ENCODE data around the gene AIFM2. TPM values are rescaled to one million over a fixed set of nuclear protein-coding genes. Genes with fewer than 3 reads are reported as not detected.

The AIFM2 gene
- total and polyA plus RNA-seq, 2 of the 13 experiments (the other 11 are each of a cell fraction or from before 2014, with no cell fraction given): 20.3 to 29.5 TPM

DNA sequence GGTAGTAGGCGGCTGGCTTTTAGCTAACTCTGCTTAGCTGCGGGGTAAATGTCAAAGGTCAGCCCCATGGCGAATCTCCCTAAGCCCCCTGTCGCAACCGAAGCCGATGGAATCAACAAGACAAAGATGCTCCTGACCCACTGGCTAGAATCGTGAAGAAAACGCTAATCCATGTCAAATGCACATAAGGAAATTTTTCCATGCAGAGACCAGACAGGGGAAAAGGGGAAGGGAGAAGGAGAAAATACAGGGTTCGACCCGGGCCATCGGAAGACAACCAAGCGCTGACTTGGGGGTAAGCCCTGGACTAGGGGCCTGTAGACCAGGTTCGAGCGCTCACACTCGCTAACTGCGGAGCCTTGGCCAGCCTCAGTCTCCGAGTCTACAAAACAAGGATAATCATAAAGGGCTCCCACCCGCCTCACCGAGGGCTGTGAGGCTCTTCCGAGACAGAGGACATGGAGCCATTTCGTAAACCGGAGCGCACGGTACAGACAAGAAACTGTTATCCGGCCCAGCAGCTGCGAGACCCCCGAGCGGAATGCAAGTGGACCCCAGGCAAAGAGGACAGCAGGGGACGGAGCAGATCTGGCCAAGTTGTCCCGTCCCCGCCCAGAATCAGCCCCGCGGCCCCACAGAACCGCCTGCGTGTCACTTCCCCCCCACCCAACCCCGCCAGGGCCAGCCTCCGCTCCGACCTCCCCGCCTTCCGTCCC is 37.2 kb upstream of the AIFM2 start (continued):
- TF ChIP-seq, protein P1, sequence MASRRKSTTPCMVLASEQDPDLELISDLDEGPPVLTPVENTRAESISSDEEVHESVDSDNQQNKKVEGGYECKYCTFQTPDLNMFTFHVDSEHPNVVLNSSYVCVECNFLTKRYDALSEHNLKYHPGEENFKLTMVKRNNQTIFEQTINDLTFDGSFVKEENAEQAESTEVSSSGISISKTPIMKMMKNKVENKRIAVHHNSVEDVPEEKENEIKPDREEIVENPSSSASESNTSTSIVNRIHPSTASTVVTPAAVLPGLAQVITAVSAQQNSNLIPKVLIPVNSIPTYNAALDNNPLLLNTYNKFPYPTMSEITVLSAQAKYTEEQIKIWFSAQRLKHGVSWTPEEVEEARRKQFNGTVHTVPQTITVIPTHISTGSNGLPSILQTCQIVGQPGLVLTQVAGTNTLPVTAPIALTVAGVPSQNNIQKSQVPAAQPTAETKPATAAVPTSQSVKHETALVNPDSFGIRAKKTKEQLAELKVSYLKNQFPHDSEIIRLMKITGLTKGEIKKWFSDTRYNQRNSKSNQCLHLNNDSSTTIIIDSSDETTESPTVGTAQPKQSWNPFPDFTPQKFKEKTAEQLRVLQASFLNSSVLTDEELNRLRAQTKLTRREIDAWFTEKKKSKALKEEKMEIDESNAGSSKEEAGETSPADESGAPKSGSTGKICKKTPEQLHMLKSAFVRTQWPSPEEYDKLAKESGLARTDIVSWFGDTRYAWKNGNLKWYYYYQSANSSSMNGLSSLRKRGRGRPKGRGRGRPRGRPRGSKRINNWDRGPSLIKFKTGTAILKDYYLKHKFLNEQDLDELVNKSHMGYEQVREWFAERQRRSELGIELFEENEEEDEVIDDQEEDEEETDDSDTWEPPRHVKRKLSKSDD (CRISPR knock-in tag; IDR thresholded peaks at IDR 0.05; ENCODE audit: low read depth): peak; percentile 48; the same call in 1 of the 2 replicates
- 0 out of 2 replicates have a peak, but pooled peaks have one; percentile 39 for TF ChIP-seq TP53 (CRISPR knock-in tag; conservative IDR thresholded peaks at IDR 0.05)
- 0 out of 2 replicates have a peak, but pooled peaks have one; percentile 40 for TF ChIP-seq FOXJ3 (CRISPR knock-in tag; IDR thresholded peaks at IDR 0.05; ENCODE audit: borderline replicate concordance)
- TF ChIP-seq ZNF329 (CRISPR knock-in tag; IDR thresholded peaks at IDR 0.05; ENCODE audit: low read depth): 0 out of 2 replicates have a peak, but pooled peaks have one; percentile 23
- TF ChIP-seq ZNF232 (CRISPR knock-in tag; IDR thresholded peaks at IDR 0.05; ENCODE audit: borderline replicate concordance): peak; percentile 54; the same call in 1 of the 2 replicates

DNA sequence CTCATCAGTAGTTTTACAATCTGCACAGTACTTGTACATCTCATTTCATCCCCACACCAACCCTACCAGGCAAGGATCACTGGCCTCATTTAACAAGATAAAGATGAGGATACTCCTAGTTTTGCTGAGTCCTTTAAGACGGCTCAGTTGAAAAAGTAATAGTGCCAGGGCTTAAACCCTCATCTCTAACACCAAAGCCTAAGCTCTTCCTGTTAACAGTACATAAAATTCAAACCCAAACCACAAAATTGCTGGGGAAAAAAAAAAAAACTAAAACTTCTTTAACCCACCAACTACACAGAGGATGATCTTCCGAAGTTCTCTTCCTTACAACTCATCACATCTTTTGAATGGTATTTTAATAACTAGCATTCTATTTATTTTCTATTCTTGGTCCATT is 36.4 kb upstream of the AIFM2 start:
- no peak for TF ChIP-seq POLR2AphosphoS5 (IDR thresholded peaks at IDR 0.05; ENCODE audit: low read depth, low read length)
- no peak for TF ChIP-seq SIN3B (IDR thresholded peaks at IDR 0.05; ENCODE audit: low read length)
- TF ChIP-seq MATR3 (CRISPR knock-in tag; IDR thresholded peaks at IDR 0.05): no peak
- no peak for TF ChIP-seq KLF16 (CRISPR knock-in tag; IDR thresholded peaks at IDR 0.05)
- TF ChIP-seq EEA1 (CRISPR knock-in tag; IDR thresholded peaks at IDR 0.05; ENCODE audit: borderline replicate concordance): no peak
- TF ChIP-seq FOSL2 (CRISPR knock-in tag; IDR thresholded peaks at IDR 0.05): no peak
- no peak for TF ChIP-seq TAF15 (IDR thresholded peaks at IDR 0.05; ENCODE audit: low read depth, low read length, poor library complexity, severe bottlenecking)
- no peak for TF ChIP-seq DMAP1 (CRISPR knock-in tag; IDR thresholded peaks at IDR 0.05)
- TF ChIP-seq POLR2AphosphoS2 (IDR thresholded peaks at IDR 0.05; ENCODE audit: low read depth, low read length): no peak
- TF ChIP-seq KDM5A (IDR thresholded peaks at IDR 0.05; ENCODE audit: borderline replicate concordance, low read length): no peak
- no peak for TF ChIP-seq SRF (IDR thresholded peaks at IDR 0.05; ENCODE audit: low read depth, low read length)
- TF ChIP-seq, protein P2, sequence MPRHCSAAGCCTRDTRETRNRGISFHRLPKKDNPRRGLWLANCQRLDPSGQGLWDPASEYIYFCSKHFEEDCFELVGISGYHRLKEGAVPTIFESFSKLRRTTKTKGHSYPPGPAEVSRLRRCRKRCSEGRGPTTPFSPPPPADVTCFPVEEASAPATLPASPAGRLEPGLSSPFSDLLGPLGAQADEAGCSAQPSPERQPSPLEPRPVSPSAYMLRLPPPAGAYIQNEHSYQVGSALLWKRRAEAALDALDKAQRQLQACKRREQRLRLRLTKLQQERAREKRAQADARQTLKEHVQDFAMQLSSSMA (CRISPR knock-in tag; IDR thresholded peaks at IDR 0.05): no peak
- no peak for TF ChIP-seq ZNF775 (CRISPR knock-in tag; IDR thresholded peaks at IDR 0.05; ENCODE audit: borderline replicate concordance)
- TF ChIP-seq TBP (CRISPR knock-in tag; IDR thresholded peaks at IDR 0.05): no peak
- no peak for TF ChIP-seq YEATS4 (CRISPR knock-in tag; IDR thresholded peaks at IDR 0.05; ENCODE audit: borderline replicate concordance)
- 19% methylated on average over 2 of the region's 2 CpGs for WGBS (ENCODE audit: low lambda C conversion rate)
- ChIA-PET POLR2A (interaction anchor here (2.1 to 5.1 kb wide), 2 partner anchors 13 to 23 kb away, joined by 22 to 84 read pairs; partner anchors contain the start of gene TYSND1), CTCF (ENCODE audit: low intra/inter-chr PET ratio, low total read pairs) (no interaction called here)
- FAIRE-seq: no peak
- ATAC-seq: no peak
- no peak for DNase-seq (ENCODE audit: low spot score)
- Histone ChIP-seq H3K27ac (ENCODE audit: extremely low read length, insufficient read depth, low read length) (peak overlapping the region; percentile 80), H3K4me2 (ENCODE audit: low read depth, low read length) (peak overlapping the region; percentile 82), H3K36me3 (replicated peaks in 1 of 2; ENCODE audit: control insufficient read depth in 1 of 2, insufficient read depth in 2 of 2, low read length in 2 of 2) (peaks cover 0 to 27% of the 10 kb centered on the region in 2 experiments; a peak in 2 of 5 replicates), H3K9me3 (ENCODE audit: low read length) (no peaks in the 10 kb centered on the region), H2AFZ (ENCODE audit: low read length) (no peak overlapping the region), H3K79me2 (ENCODE audit: insufficient read depth, low read length) (peaks cover 59% of the 10 kb centered on the region), H3K9ac (ENCODE audit: insufficient read depth, low read depth, low read length) (peak overlapping the region; percentile 94), H4K20me1 (ENCODE audit: insufficient read depth, low read length) (peaks cover 52% of the 10 kb centered on the region), H3K4me3 (replicated peaks in 1 of 3; ENCODE audit: insufficient read depth in 1 of 3, low read depth in 2 of 3, low read length in 3 of 3) (peak overlapping the region; percentile 82 to 90 (median 90)), H3K27me3 (ENCODE audit: control insufficient read depth in 1 of 2, insufficient read depth in 2 of 2, low read length in 2 of 2) (no peaks in the 10 kb centered on the region; a peak in 1 of 5 replicates), H3K4me1 (ENCODE audit: insufficient read depth, low read length) (peaks cover 69% of the 10 kb centered on the region)
- in situ Hi-C loops (cut with HindIII; ENCODE audit: extremely low pct_ligation_motif_present, low pct_unique_long_range_greater_than_20kb): no loop called here
- no TSS peak for BruUV-seq (replicated peaks)
- intact Hi-C loops (cut with micrococcal nuclease; ENCODE audit: unreplicated experiment): no loop called here

Measured in HepG2 (cell line).